Spleen (tissue), 7 donors: ENCODE data around the gene PSMB8.

Experiments used
- POLR2A ChIP-seq, 3 donors: fragments of 450-650 bp; IDR thresholded peaks; one replicate each; pipeline ENCODE4 v1.5.1; 2017; ENCODE audit warnings: antibody characterized with exemption in 3 of 3, mild to moderate bottlenecking in 1 of 3
- POLR2AphosphoS5 ChIP-seq, 3 donors: sonication (generic); formaldehyde crosslinking; IDR thresholded peaks; one replicate each; pipeline ENCODE4 v1.5.1; 2017; ENCODE audit warnings: antibody characterized with exemption in 3 of 3
- TF ChIP-seq, protein P1 (sequence below), 11 experiments: fragments of 200-600 bp in 7 of 11; fragments of 450-650 bp in 4 of 11; sonication (generic) in 4 of 11; IDR thresholded peaks in 8 of 11; conservative IDR thresholded peaks in 3 of 11; 1 replicate in 7 of 11; 2 replicates in 4 of 11; pipeline versions ENCODE4 v1.4.0 to v1.8.0; 2016 to 2021; ENCODE audit warnings: antibody characterized with exemption in 11 of 11, inconsistent platforms in 4 of 11, mild to moderate bottlenecking in 1 of 11
- donor health status: DM: no; HTN: no; CAD: no; lungs with moderate emphysema.
- donor health status: DM: no; HTN: no; CAD: no.
- donor health status: DM: no; HTN: no; CAD: no.

DNA sequence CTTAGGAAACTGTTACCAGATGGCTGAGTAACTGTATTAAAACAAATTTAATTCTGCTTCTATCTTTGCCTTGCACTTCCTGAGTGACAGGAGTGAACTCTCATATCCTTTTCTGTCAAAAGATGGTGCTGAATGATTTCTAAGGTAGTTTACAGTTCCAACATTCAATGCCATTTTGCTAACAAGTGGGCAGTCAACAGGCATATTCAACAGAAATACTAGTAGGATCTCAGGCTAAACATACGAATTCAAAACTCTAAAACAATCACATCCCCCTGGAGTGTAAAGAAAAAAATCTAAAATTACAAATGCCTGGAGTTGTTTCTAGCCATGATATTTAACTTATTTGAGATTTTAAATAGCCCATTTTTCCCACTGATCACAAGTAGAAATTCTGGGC is 16.8 kb upstream of the PSMB8 start:
- TF ChIP-seq, protein P1, sequence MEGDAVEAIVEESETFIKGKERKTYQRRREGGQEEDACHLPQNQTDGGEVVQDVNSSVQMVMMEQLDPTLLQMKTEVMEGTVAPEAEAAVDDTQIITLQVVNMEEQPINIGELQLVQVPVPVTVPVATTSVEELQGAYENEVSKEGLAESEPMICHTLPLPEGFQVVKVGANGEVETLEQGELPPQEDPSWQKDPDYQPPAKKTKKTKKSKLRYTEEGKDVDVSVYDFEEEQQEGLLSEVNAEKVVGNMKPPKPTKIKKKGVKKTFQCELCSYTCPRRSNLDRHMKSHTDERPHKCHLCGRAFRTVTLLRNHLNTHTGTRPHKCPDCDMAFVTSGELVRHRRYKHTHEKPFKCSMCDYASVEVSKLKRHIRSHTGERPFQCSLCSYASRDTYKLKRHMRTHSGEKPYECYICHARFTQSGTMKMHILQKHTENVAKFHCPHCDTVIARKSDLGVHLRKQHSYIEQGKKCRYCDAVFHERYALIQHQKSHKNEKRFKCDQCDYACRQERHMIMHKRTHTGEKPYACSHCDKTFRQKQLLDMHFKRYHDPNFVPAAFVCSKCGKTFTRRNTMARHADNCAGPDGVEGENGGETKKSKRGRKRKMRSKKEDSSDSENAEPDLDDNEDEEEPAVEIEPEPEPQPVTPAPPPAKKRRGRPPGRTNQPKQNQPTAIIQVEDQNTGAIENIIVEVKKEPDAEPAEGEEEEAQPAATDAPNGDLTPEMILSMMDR (IDR thresholded peaks at IDR 0.05 in 8 of 11, conservative IDR thresholded peaks at IDR 0.05 in 3 of 11), result no peak
- no peak for TF ChIP-seq POLR2A (IDR thresholded peaks at IDR 0.05)
- no peak for TF ChIP-seq POLR2AphosphoS5 (IDR thresholded peaks at IDR 0.05)
